AG10803 (cell line): ENCODE measurements around the gene SDCCAG8.

Experiments used
- DNase-seq: peaks from one replicate; pipeline ENCODE4 v3.0.0; 2010; ENCODE audit warnings: low read depth
- H3K4me3 ChIP-seq: 2 replicates; pipeline ENCODE4 v1.5.1; 2011; ENCODE audit warnings: mild to moderate bottlenecking, low read length, control low read depth
- CTCF ChIP-seq: conservative IDR thresholded peaks from 2 replicates; pipeline ENCODE4 v1.5.1; 2011; ENCODE audit warnings: mild to moderate bottlenecking, low read length, control low read depth, inconsistent platforms

The SDCCAG8 gene

GRCh38 chr1:243246916-243247315, 8.9 kb upstream of the SDCCAG8 start:
- DNase-seq, result peak; percentile 45

GRCh38 chr1:243247901-243248300, 7.9 kb upstream of the SDCCAG8 start:
- DNase-seq, result no peak
- no peak overlapping the region for H3K4me3 ChIP-seq
- TF ChIP-seq CTCF, result no peak

More at GRCh38 chr1:243246916-243247315, 8.9 kb upstream of the SDCCAG8 start:
- no peak overlapping the region for H3K4me3 ChIP-seq
- no peak for TF ChIP-seq CTCF

- no peak overlapping the region for H3K4me3 ChIP-seq
- no peak for DNase-seq
- no peak for TF ChIP-seq CTCF
Observed at GRCh38 chr1:243249214-243249613, 6.6 kb upstream of the SDCCAG8 start.

GRCh38 chr1:243250102-243250501, 5.7 kb upstream of the SDCCAG8 start:
- TF ChIP-seq CTCF, result no peak
- no peak overlapping the region for H3K4me3 ChIP-seq
- DNase-seq, result no peak

- peak; percentile 26 for DNase-seq
- TF ChIP-seq CTCF, result no peak
- no peak overlapping the region; the same call in 1 of the 2 replicates for H3K4me3 ChIP-seq
Observed at GRCh38 chr1:243251539-243251938, 4.3 kb upstream of the SDCCAG8 start.

GRCh38 chr1:243253211-243253925, 2.5 kb upstream of the SDCCAG8 start:
- peak overlapping the region; percentile 88 for H3K4me3 ChIP-seq
- no peak for TF ChIP-seq CTCF
- DNase-seq, result peak; percentile 28

- no peak for DNase-seq
- H3K4me3 ChIP-seq, result peak overlapping the region; percentile 88
- TF ChIP-seq CTCF, result no peak
Observed at GRCh38 chr1:243253926-243254232, 2.0 kb upstream of the SDCCAG8 start.
